ENCODE data around the gene LGR4. TPM values are rescaled to one million over a fixed set of nuclear protein-coding genes. Genes with fewer than 3 reads are reported as not detected.

The LGR4 gene
- total and polyA plus RNA-seq, 2 donors (not counting 1 experiment from before 2014, with no cell fraction given) = 0.92 to 3.3 TPM

GRCh38 chr11:27489092-27489491, 16.5 kb upstream of the LGR4 start:
- no peaks in the 10 kb centered on the region for H3K9me3 ChIP-seq (ENCODE audit: control extremely low read depth in 1 of 3, control insufficient read depth in 2 of 3, insufficient read depth in 1 of 3, low read length in 2 of 3)
- H3K36me3 ChIP-seq (replicated peaks in 1 of 2; ENCODE audit: control extremely low read depth in 1 of 2, control insufficient read depth in 1 of 2, extremely low read depth in 1 of 2, insufficient read depth in 2 of 2, low read length in 1 of 2) = peaks cover 1 to 18% of the 10 kb centered on the region in 2 experiments
- TF ChIP-seq CTCF (IDR thresholded peaks at IDR 0.05) (no peak), EZH2 (IDR thresholded peaks at IDR 0.05; ENCODE audit: borderline replicate concordance, insufficient read depth, low read depth, low read length, poor library complexity, severe bottlenecking) (no peak)
- H3K27me3 ChIP-seq (replicated peaks in 1 of 4; ENCODE audit: control extremely low read depth in 1 of 4, control insufficient read depth in 3 of 4, insufficient read depth in 4 of 4, low read length in 3 of 4) = no peaks in the 10 kb centered on the region
- Mint-ChIP-seq H3K4me1 (no peaks in the 10 kb centered on the region), H3K4me3 (no peak overlapping the region), H3K27ac (no peak overlapping the region), H3K9me3 (ENCODE audit: insufficient read depth) (no peaks in the 10 kb centered on the region), H3K27me3 (no peaks in the 10 kb centered on the region)
- intact Hi-C loops (cut with micrococcal nuclease) = loop anchor here (5.0 kb wide), 2 partner anchors 1192 to 1207 kb away; no protein-coding TSS in a partner anchor
- H3K79me2 ChIP-seq (ENCODE audit: control insufficient read depth, insufficient read depth, low read length) = no peaks in the 10 kb centered on the region
- H3K4me1 ChIP-seq (ENCODE audit: control insufficient read depth in 2 of 2, insufficient read depth in 2 of 2, low read length in 2 of 2) = no peaks in the 10 kb centered on the region
- 100% methylated on average over 2 of the region's 5 CpGs for WGBS (ENCODE audit: insufficient coverage)
- H3K4me3 ChIP-seq (ENCODE audit: control extremely low read depth in 1 of 5, extremely low read depth in 1 of 5, insufficient read depth in 1 of 5, low read depth in 2 of 5, low read length in 4 of 5) = no peak overlapping the region
- ATAC-seq (ENCODE audit: low read depth) = no peak
- CTCF ChIA-PET = interaction anchor here (0.9 to 1.4 kb wide), 2 partner anchors 10 to 14 kb away, joined by 3 read pairs; no protein-coding TSS in a partner anchor
- H2AFZ ChIP-seq (ENCODE audit: insufficient read depth, low read depth, low read length, poor library complexity, severe bottlenecking) = no peak overlapping the region
- POLR2A ChIA-PET = no interaction called here
- no peak overlapping the region for H3K4me2 ChIP-seq (replicated peaks; ENCODE audit: low read depth, low read length, poor library complexity, severe bottlenecking)
- H3K9ac ChIP-seq (ENCODE audit: low read length) = no peak overlapping the region
- no peak for DNase-seq
- H4K20me1 ChIP-seq (ENCODE audit: control insufficient read depth, insufficient read depth, low read length, poor library complexity, severe bottlenecking) = no peaks in the 10 kb centered on the region
- H3K27ac ChIP-seq (ENCODE audit: low read length in 2 of 2) = no peak overlapping the region

- H3K9ac ChIP-seq (ENCODE audit: low read length) = no peak overlapping the region
- no peak overlapping the region for H3K27ac ChIP-seq (ENCODE audit: low read length in 2 of 2)
- WGBS (ENCODE audit: insufficient coverage) = 97% methylated on average over 3 of the region's 6 CpGs
- CTCF ChIA-PET = interaction anchor here (0.7 to 7.3 kb wide), 4 partner anchors 11 to 1399 kb away, joined by 3 to 118 read pairs (median 60); no protein-coding TSS in a partner anchor
- Mint-ChIP-seq H3K4me3 (no peak overlapping the region), H3K27me3 (no peaks in the 10 kb centered on the region), H3K9me3 (ENCODE audit: insufficient read depth) (no peaks in the 10 kb centered on the region), H3K27ac (no peak overlapping the region), H3K4me1 (no peaks in the 10 kb centered on the region)
- peaks cover 0 to 14% of the 10 kb centered on the region in 2 experiments for H3K36me3 ChIP-seq (replicated peaks in 1 of 2; ENCODE audit: control extremely low read depth in 1 of 2, control insufficient read depth in 1 of 2, extremely low read depth in 1 of 2, insufficient read depth in 2 of 2, low read length in 1 of 2)
- POLR2A ChIA-PET = no interaction called here
- H3K27me3 ChIP-seq (replicated peaks in 1 of 4; ENCODE audit: control extremely low read depth in 1 of 4, control insufficient read depth in 3 of 4, insufficient read depth in 4 of 4, low read length in 3 of 4) = no peaks in the 10 kb centered on the region
- H2AFZ ChIP-seq (ENCODE audit: insufficient read depth, low read depth, low read length, poor library complexity, severe bottlenecking) = no peak overlapping the region
- ATAC-seq (ENCODE audit: low read depth) (no peak), DNase-seq (no peak)
- H3K79me2 ChIP-seq (ENCODE audit: control insufficient read depth, insufficient read depth, low read length) = no peaks in the 10 kb centered on the region
- intact Hi-C loops (cut with micrococcal nuclease) = loop anchor here (2.0 to 5.0 kb wide), 3 partner anchors 1190 to 1505 kb away; no protein-coding TSS in a partner anchor
- H3K4me1 ChIP-seq (ENCODE audit: control insufficient read depth in 2 of 2, insufficient read depth in 2 of 2, low read length in 2 of 2) = no peaks in the 10 kb centered on the region
- no peak for TF ChIP-seq CTCF (IDR thresholded peaks at IDR 0.05)
- no peak for TF ChIP-seq EZH2 (IDR thresholded peaks at IDR 0.05; ENCODE audit: borderline replicate concordance, insufficient read depth, low read depth, low read length, poor library complexity, severe bottlenecking)
- H3K4me2 ChIP-seq (replicated peaks; ENCODE audit: low read depth, low read length, poor library complexity, severe bottlenecking) = no peak overlapping the region
- no peak overlapping the region for H3K4me3 ChIP-seq (ENCODE audit: control extremely low read depth in 1 of 5, extremely low read depth in 1 of 5, insufficient read depth in 1 of 5, low read depth in 2 of 5, low read length in 4 of 5)
- H4K20me1 ChIP-seq (ENCODE audit: control insufficient read depth, insufficient read depth, low read length, poor library complexity, severe bottlenecking) = no peaks in the 10 kb centered on the region
- H3K9me3 ChIP-seq (ENCODE audit: control extremely low read depth in 1 of 3, control insufficient read depth in 2 of 3, insufficient read depth in 1 of 3, low read length in 2 of 3) = no peaks in the 10 kb centered on the region
Observed at GRCh38 chr11:27487706-27488105, 15.1 kb upstream of the LGR4 start.
